HepG2 (cell line): Measurements from ENCODE around the gene OSGEPL1. TPM values are rescaled to one million over a fixed set of nuclear protein-coding genes. Genes with fewer than 3 reads are reported as not detected.

Experiments
- CC2D1A ChIP-seq: sonication (generic); formaldehyde crosslinking; IDR thresholded peaks from 2 replicates; pipeline ENCODE4 v1.8.1; 2023; ENCODE audit warnings: mild to moderate bottlenecking, missing genetic modification reagents
- JUNB ChIP-seq: sonication (generic); formaldehyde crosslinking; IDR thresholded peaks from 2 replicates; pipeline ENCODE4 v1.8.0; 2022; ENCODE audit warnings: missing genetic modification reagents, mild to moderate bottlenecking, borderline replicate concordance
- NBN ChIP-seq: fragments of 450-650 bp; conservative IDR thresholded peaks from 2 replicates; pipeline ENCODE4 v1.6.1; 2017
- NCOR1 ChIP-seq: fragments of 200-600 bp; sonication (generic); IDR thresholded peaks from 2 replicates; pipeline ENCODE4 v1.7.0; 2017; ENCODE audit warnings: antibody characterized with exemption, low read length, borderline replicate concordance
- SOX5 ChIP-seq: IDR thresholded peaks from 2 replicates; pipeline ENCODE4 v1.6.1; 2016; ENCODE audit warnings: borderline replicate concordance
- SP1 ChIP-seq, 2 experiments: fragments of 450-650 bp in 1 of 2; sonication (generic) in 1 of 2; formaldehyde crosslinking in 1 of 2; IDR thresholded peaks; 2 replicates each; pipeline versions ENCODE4 v1.4.0 to v1.6.1; 2016 to 2020; ENCODE audit warnings: missing genetic modification reagents in 1 of 2
- SRSF1 ChIP-seq: fragments of 200-400 bp; formaldehyde crosslinking; optimal IDR thresholded peaks from 2 replicates; pipeline ENCODE3; 2017; ENCODE audit warnings: mild to moderate bottlenecking, low read depth, low read length, moderate library complexity
- TEAD3 ChIP-seq: optimal IDR thresholded peaks from 2 replicates; pipeline ENCODE3; 2016; ENCODE audit warnings: borderline replicate concordance
- ZFP37 ChIP-seq: sonication (generic); formaldehyde crosslinking; IDR thresholded peaks from 2 replicates; pipeline ENCODE4 v1.4.0; 2020; ENCODE audit warnings: missing genetic modification reagents, borderline replicate concordance
- ZNF253 ChIP-seq: sonication (generic); formaldehyde crosslinking; IDR thresholded peaks from 2 replicates; pipeline ENCODE4 v1.8.0; 2022; ENCODE audit warnings: mild to moderate bottlenecking, missing genetic modification reagents, borderline replicate concordance
- ZNF354B ChIP-seq: sonication (generic); formaldehyde crosslinking; IDR thresholded peaks from 2 replicates; pipeline ENCODE4 v1.8.0; 2022; ENCODE audit warnings: mild to moderate bottlenecking, missing genetic modification reagents
- ZNF367 ChIP-seq: sonication (generic); formaldehyde crosslinking; IDR thresholded peaks from 2 replicates; pipeline ENCODE4 v1.4.0; 2020; ENCODE audit warnings: missing genetic modification reagents, borderline replicate concordance
- ZNF670 ChIP-seq: sonication (generic); formaldehyde crosslinking; IDR thresholded peaks from 2 replicates; pipeline ENCODE4 v1.8.0; 2022; ENCODE audit warnings: mild to moderate bottlenecking, missing genetic modification reagents, borderline replicate concordance
- ZNF674 ChIP-seq: sonication (generic); formaldehyde crosslinking; IDR thresholded peaks from 2 replicates; pipeline ENCODE4 v1.5.0; 2020; ENCODE audit warnings: low read depth, mild to moderate bottlenecking, missing genetic modification reagents
- ZNF772 ChIP-seq: sonication (generic); formaldehyde crosslinking; IDR thresholded peaks from 2 replicates; pipeline ENCODE4 v1.5.0; 2020; ENCODE audit warnings: mild to moderate bottlenecking, missing genetic modification reagents
- ZNF850 ChIP-seq: sonication (generic); formaldehyde crosslinking; conservative IDR thresholded peaks from 2 replicates; pipeline ENCODE4 v1.9.0; 2021; ENCODE audit warnings: mild to moderate bottlenecking, missing genetic modification reagents
- ZNF891 ChIP-seq: sonication (generic); formaldehyde crosslinking; IDR thresholded peaks from 2 replicates; pipeline ENCODE4 v1.5.0; 2020; ENCODE audit warnings: mild to moderate bottlenecking, missing genetic modification reagents
- polyA plus RNA-seq, 8 experiments: library from polyadenylated mRNA; depleted of rRNA in 3 of 8; stranded (reverse) in 7 of 8; unstranded in 1 of 8; fragments of >200 nt; fragmentation: Illumina TruSeq in 4 of 8; extraction: Trizol in 4 of 8; gene quantifications; 2 replicates each; pipeline versions ENCODE4 v1.2.1 to v1.2.3, GENCODE V29; 2011 to 2016; ENCODE audit warnings: low read depth in 4 of 8, missing spikeins in 1 of 8, mixed read lengths in 1 of 8; ENCODE audit not compliant: insufficient read depth in 1 of 8
- total RNA-seq, 5 experiments: library from RNA; depleted of rRNA; stranded (reverse); fragments of >200 nt; fragmentation: Illumina TruSeq; extraction: Trizol; gene quantifications; 2 replicates each; pipeline ENCODE4 v1.2.3, GENCODE V29; 2016; ENCODE audit warnings: low read depth in 1 of 5
- TF ChIP-seq, protein P1 (sequence below): sonication (generic); formaldehyde crosslinking; IDR thresholded peaks from 2 replicates; pipeline ENCODE4 v1.5.0; 2020; ENCODE audit warnings: missing genetic modification reagents, mild to moderate bottlenecking, borderline replicate concordance
- TF ChIP-seq, protein P2 (sequence below): IDR thresholded peaks from 2 replicates; pipeline ENCODE4 v1.6.1; 2016; ENCODE audit warnings: low read depth, control low read depth
- TF ChIP-seq, protein P3 (sequence below): sonication (generic); formaldehyde crosslinking; IDR thresholded peaks from 2 replicates; pipeline ENCODE4 v1.4.0; 2020; ENCODE audit warnings: missing genetic modification reagents, borderline replicate concordance
- TF ChIP-seq, protein P4 (sequence below): sonication (generic); formaldehyde crosslinking; IDR thresholded peaks from 2 replicates; pipeline ENCODE4 v1.4.0; 2020; ENCODE audit warnings: mild to moderate bottlenecking, missing genetic modification reagents

OSGEPL1 gene
- total and polyA plus RNA-seq, 2 of the 13 experiments (the other 11 are each of a cell fraction or from before 2014, with no cell fraction given) = 10.2 to 10.8 TPM

GRCh38 chr2:189783927-189784867 lies 21.6 kb upstream of the OSGEPL1 start, which contains the start of the genes ORMDL1 and PMS1 (continued):
- TF ChIP-seq TEAD3 = peak; percentile 45
- TF ChIP-seq CC2D1A (CRISPR knock-in tag) = no peak
- peak; percentile 83; the same call in 1 of the 2 replicates for TF ChIP-seq ZFP37 (CRISPR knock-in tag)
- peak; percentile 42; the same call in 1 of the 2 replicates for TF ChIP-seq SOX5 (CRISPR knock-in tag)
- TF ChIP-seq ZNF670 (CRISPR knock-in tag) = no peak
- TF ChIP-seq, protein P1, sequence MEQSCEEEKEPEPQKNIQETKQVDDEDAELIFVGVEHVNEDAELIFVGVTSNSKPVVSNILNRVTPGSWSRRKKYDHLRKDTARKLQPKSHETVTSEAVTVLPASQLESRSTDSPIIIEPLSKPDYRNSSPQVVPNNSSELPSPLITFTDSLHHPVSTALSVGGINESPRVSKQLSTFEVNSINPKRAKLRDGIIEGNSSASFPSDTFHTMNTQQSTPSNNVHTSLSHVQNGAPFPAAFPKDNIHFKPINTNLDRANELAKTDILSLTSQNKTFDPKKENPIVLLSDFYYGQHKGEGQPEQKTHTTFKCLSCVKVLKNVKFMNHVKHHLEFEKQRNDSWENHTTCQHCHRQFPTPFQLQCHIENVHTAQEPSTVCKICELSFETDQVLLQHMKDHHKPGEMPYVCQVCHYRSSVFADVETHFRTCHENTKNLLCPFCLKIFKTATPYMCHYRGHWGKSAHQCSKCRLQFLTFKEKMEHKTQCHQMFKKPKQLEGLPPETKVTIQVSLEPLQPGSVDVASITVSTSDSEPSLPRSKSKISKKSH (CRISPR knock-in tag) = no peak; the same call in 1 of the 2 replicates
- TF ChIP-seq NCOR1 = peak; percentile 38; the same call in 1 of the 2 replicates
- TF ChIP-seq, protein P2, sequence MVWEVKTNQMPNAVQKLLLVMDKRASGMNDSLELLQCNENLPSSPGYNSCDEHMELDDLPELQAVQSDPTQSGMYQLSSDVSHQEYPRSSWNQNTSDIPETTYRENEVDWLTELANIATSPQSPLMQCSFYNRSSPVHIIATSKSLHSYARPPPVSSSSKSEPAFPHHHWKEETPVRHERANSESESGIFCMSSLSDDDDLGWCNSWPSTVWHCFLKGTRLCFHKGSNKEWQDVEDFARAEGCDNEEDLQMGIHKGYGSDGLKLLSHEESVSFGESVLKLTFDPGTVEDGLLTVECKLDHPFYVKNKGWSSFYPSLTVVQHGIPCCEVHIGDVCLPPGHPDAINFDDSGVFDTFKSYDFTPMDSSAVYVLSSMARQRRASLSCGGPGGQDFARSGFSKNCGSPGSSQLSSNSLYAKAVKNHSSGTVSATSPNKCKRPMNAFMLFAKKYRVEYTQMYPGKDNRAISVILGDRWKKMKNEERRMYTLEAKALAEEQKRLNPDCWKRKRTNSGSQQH = peak; percentile 95
- TF ChIP-seq ZNF253 (CRISPR knock-in tag) = no peak
- TF ChIP-seq SRSF1 = peak; percentile 99
- TF ChIP-seq ZNF772 (CRISPR knock-in tag) = peak; percentile 99
- TF ChIP-seq ZNF850 (CRISPR knock-in tag) = no peak
- TF ChIP-seq ZNF674 = no peak
- no peak for TF ChIP-seq NBN
- TF ChIP-seq, protein P3, sequence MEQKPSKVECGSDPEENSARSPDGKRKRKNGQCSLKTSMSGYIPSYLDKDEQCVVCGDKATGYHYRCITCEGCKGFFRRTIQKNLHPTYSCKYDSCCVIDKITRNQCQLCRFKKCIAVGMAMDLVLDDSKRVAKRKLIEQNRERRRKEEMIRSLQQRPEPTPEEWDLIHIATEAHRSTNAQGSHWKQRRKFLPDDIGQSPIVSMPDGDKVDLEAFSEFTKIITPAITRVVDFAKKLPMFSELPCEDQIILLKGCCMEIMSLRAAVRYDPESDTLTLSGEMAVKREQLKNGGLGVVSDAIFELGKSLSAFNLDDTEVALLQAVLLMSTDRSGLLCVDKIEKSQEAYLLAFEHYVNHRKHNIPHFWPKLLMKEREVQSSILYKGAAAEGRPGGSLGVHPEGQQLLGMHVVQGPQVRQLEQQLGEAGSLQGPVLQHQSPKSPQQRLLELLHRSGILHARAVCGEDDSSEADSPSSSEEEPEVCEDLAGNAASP (CRISPR knock-in tag) = peak; percentile 71
- TF ChIP-seq ZNF354B (CRISPR knock-in tag) = peak; percentile 89; the same call in 1 of the 2 replicates
- peak; percentile 82; the same call in 1 of the 2 replicates for TF ChIP-seq ZNF367 (CRISPR knock-in tag)
- peak; percentile 91 for TF ChIP-seq ZNF891 (CRISPR knock-in tag)
- no peak for TF ChIP-seq SP1 (IDR thresholded peaks at IDR 0.05)
- TF ChIP-seq SP1 (CRISPR knock-in tag; IDR thresholded peaks at IDR 0.05) = no peak; the same call in 1 of the 2 replicates
- TF ChIP-seq, protein P4, sequence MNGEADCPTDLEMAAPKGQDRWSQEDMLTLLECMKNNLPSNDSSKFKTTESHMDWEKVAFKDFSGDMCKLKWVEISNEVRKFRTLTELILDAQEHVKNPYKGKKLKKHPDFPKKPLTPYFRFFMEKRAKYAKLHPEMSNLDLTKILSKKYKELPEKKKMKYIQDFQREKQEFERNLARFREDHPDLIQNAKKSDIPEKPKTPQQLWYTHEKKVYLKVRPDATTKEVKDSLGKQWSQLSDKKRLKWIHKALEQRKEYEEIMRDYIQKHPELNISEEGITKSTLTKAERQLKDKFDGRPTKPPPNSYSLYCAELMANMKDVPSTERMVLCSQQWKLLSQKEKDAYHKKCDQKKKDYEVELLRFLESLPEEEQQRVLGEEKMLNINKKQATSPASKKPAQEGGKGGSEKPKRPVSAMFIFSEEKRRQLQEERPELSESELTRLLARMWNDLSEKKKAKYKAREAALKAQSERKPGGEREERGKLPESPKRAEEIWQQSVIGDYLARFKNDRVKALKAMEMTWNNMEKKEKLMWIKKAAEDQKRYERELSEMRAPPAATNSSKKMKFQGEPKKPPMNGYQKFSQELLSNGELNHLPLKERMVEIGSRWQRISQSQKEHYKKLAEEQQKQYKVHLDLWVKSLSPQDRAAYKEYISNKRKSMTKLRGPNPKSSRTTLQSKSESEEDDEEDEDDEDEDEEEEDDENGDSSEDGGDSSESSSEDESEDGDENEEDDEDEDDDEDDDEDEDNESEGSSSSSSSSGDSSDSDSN (CRISPR knock-in tag) = peak; percentile 99
- no peak for TF ChIP-seq JUNB
